GM12878 (cell line): ENCODE results near the gene GPC6. TPM values are rescaled to one million over a fixed set of nuclear protein-coding genes. Genes with fewer than 3 reads are reported as not detected.

Source experiments
- ATAC-seq: fragments of 200-7000 bp; cut with Tn5 transposase; 3 replicates; pipeline ENCODE4 v1.9.1; 2020; ENCODE audit warnings: mild to moderate bottlenecking, moderate library complexity
- BruUV-seq: library from RNA; stranded (reverse); fragments of 400-500 nt; replicated peaks from 2 replicates; lab custom pipeline; 2021; lab: Mats Ljungman, UMichigan
- CTCF ChIA-PET: fragments of 300-600 bp; sonication (Branson Sonifier 250); formaldehyde crosslinking; extraction: SDS; loops from one replicate; lab custom pipeline; 2021; ENCODE audit warnings: inconsistent platforms; lab: Yijun Ruan, JAX
- POLR2A ChIA-PET: fragments of 350-600 bp; formaldehyde crosslinking; extraction: SDS; loops from one replicate; lab custom pipeline; 2021; ENCODE audit warnings: inconsistent platforms; lab: Charles Lee
- RAD21 ChIA-PET: fragments of 300-600 bp; sonication (Branson Sonifier 250); formaldehyde crosslinking; loops from one replicate; lab custom pipeline; 2023; ENCODE audit warnings: antibody characterized with exemption; ENCODE audit not compliant: unreplicated experiment; lab: Charles Lee
- SMC1A ChIA-PET: fragments of 300-600 bp; sonication (Branson Sonifier 250); formaldehyde crosslinking; loops from one replicate; lab custom pipeline; 2023; ENCODE audit not compliant: unreplicated experiment, uncharacterized antibody; lab: Charles Lee
- DNase-seq: peaks from one replicate; pipeline ENCODE4 v3.0.0-alpha.2; 2011; ENCODE audit warnings: low read depth, low spot score
- FAIRE-seq: peaks from 3 replicates; lab custom pipeline; 2011; peaks lifted over from hg19 to GRCh38; lab: Jason Lieb, UNC
- H2AFZ ChIP-seq: 2 replicates; pipeline ENCODE4 v1.6.0; 2011; ENCODE audit warnings: low read depth, low read length, control low read depth; ENCODE audit not compliant: control insufficient read depth
- H3K27ac ChIP-seq: 2 replicates; pipeline ENCODE4 v1.5.1; 2011; ENCODE audit warnings: control low read depth; ENCODE audit not compliant: control insufficient read depth, insufficient read depth
- H3K27me3 ChIP-seq, 2 experiments: replicated peaks in 1 of 2; 2 replicates each; pipeline versions ENCODE4 v1.6.0 to v1.6.1; 2011; ENCODE audit warnings: low read length in 1 of 2; ENCODE audit not compliant: control insufficient read depth in 2 of 2, insufficient read depth in 2 of 2
- H3K36me3 ChIP-seq, 2 experiments: 2 replicates each; pipeline ENCODE4 v1.5.1; 2011; ENCODE audit warnings: low read length in 1 of 2; ENCODE audit not compliant: control insufficient read depth in 2 of 2, insufficient read depth in 2 of 2
- H3K4me1 ChIP-seq: 2 replicates; pipeline ENCODE4 v1.6.1; 2011; ENCODE audit warnings: mild to moderate bottlenecking, low read length, moderate library complexity, mixed read lengths; ENCODE audit not compliant: control insufficient read depth, insufficient read depth
- H3K4me2 ChIP-seq: 2 replicates; pipeline ENCODE4 v1.6.0; 2011; ENCODE audit warnings: control low read depth; ENCODE audit not compliant: control insufficient read depth, insufficient read depth
- H3K4me3 ChIP-seq: fragments of 200-600 bp; sonication (generic); 2 replicates; pipeline ENCODE4 v1.5.1; 2016
- H3K79me2 ChIP-seq: 2 replicates; pipeline ENCODE4 v1.6.0; 2011; ENCODE audit warnings: low read length; ENCODE audit not compliant: control insufficient read depth, insufficient read depth
- H3K9ac ChIP-seq: 2 replicates; pipeline ENCODE4 v1.8.0; 2011; ENCODE audit warnings: low read length, control low read depth, mixed read lengths; ENCODE audit not compliant: control insufficient read depth, insufficient read depth
- H3K9me3 ChIP-seq: replicated peaks from 3 replicates; pipeline ENCODE4 v1.5.1; 2011; ENCODE audit warnings: mild to moderate bottlenecking, low read length; ENCODE audit not compliant: control insufficient read depth, insufficient read depth
- H4K20me1 ChIP-seq: 2 replicates; pipeline ENCODE4 v1.6.0; 2011; ENCODE audit not compliant: control insufficient read depth, insufficient read depth
- ATF7 ChIP-seq: fragments of 450-650 bp; IDR thresholded peaks from 2 replicates; pipeline ENCODE4 v1.6.1; 2016; ENCODE audit warnings: low read depth, mild to moderate bottlenecking
- BMI1 ChIP-seq: fragments of 450-650 bp; IDR thresholded peaks from 2 replicates; pipeline ENCODE4 v1.6.1; 2016; ENCODE audit warnings: mild to moderate bottlenecking, moderate library complexity, borderline replicate concordance
- CBFB ChIP-seq: IDR thresholded peaks from 2 replicates; pipeline ENCODE4 v1.6.1; 2016; ENCODE audit warnings: antibody characterized with exemption, low read depth
- HDAC2 ChIP-seq: fragments of 200-600 bp; sonication (generic); IDR thresholded peaks from 2 replicates; pipeline ENCODE4 v1.6.1; 2017
- HDAC6 ChIP-seq: fragments of 200-600 bp; sonication (generic); IDR thresholded peaks from one replicate; pipeline ENCODE4 v1.8.0; 2017; ENCODE audit warnings: antibody characterized with exemption; ENCODE audit not compliant: unreplicated experiment
- IKZF2 ChIP-seq, 2 experiments: fragments of 450-650 bp; IDR thresholded peaks; 2 replicates each; pipeline ENCODE4 v1.6.1; 2017; ENCODE audit warnings: mild to moderate bottlenecking in 2 of 2, moderate library complexity in 2 of 2
- RFX5 ChIP-seq: IDR thresholded peaks from 2 replicates; pipeline ENCODE4 v1.6.1; 2011; ENCODE audit warnings: low read depth, low read length, improper control_type of control experiment
- TARDBP ChIP-seq: IDR thresholded peaks from 2 replicates; pipeline ENCODE4 v1.6.1; 2016; ENCODE audit warnings: borderline replicate concordance
- WGBS: methylation state at CpG from one replicate; pipeline ENCODE4 v1.1.6; 2016; ENCODE audit warnings: low lambda C conversion rate; ENCODE audit not compliant: insufficient replicate concordance, insufficient coverage; ENCODE audit errors: missing lambda C conversion rate; 5-methylcytosine and 5-hydroxymethylcytosine counted together
- in situ Hi-C: fragments of 300-500 bp; cut with MboI; formaldehyde crosslinking; loops from 9 replicates; pipeline ENCODE4 v1.14.3; 2018; ENCODE audit warnings: mixed read lengths
- intact Hi-C: fragments of 100-400 bp; cut with micrococcal nuclease; formaldehyde crosslinking; loops from one replicate; pipeline ENCODE4 v1.14.2; 2022; ENCODE audit not compliant: unreplicated experiment
- polyA plus RNA-seq, 11 experiments: library from polyadenylated mRNA; depleted of rRNA in 4 of 11; unstranded in 6 of 11; stranded (reverse) in 5 of 11; fragments of >200 nt; fragmentation: Nextera tagmentation in 4 of 11; fragmentation: Illumina TruSeq in 1 of 11; extraction: Ambion mirVana in 4 of 11; extraction: Trizol in 1 of 11; gene quantifications; 1 replicate in 1 of 11; 2 replicates in 10 of 11; pipeline versions ENCODE4 v1.2.1 to v1.2.3, GENCODE V29; 2011 to 2016; ENCODE audit warnings: inconsistent platforms in 2 of 11, missing spikeins in 2 of 11, low read depth in 1 of 11
- total RNA-seq, 4 experiments: library from RNA; depleted of rRNA in 3 of 4; stranded (reverse); fragments of >200 nt in 3 of 4; fragmentation: Illumina TruSeq in 1 of 4; extraction: Trizol in 1 of 4; gene quantifications; 2 replicates each; pipeline versions ENCODE4 v1.2.1 to v1.2.3, GENCODE V29; 2013 to 2021
- TF ChIP-seq, protein P1 (sequence below): IDR thresholded peaks from 2 replicates; pipeline ENCODE4 v1.6.1; 2012; ENCODE audit warnings: mild to moderate bottlenecking, low read depth, low read length

GPC6 gene
- total and polyA plus RNA-seq, 10 of the 15 experiments (the other 5 are each of a cell fraction or from before 2014, with no cell fraction given): 0.03 to 0.04 (median 0.03) TPM; not detected in 7

GRCh38 chr13:94232161-94232950, 1005.7 kb downstream of the GPC6 start:
- Histone ChIP-seq H4K20me1 (no peaks in the 10 kb centered on the region), H3K9me3 (no peaks in the 10 kb centered on the region), H2AFZ (no peak overlapping the region), H3K9ac (no peak overlapping the region), H3K27ac (no peak overlapping the region), H3K27me3 (no peaks in the 10 kb centered on the region), H3K79me2 (no peaks in the 10 kb centered on the region), H3K4me1 (no peaks in the 10 kb centered on the region), H3K4me2 (no peak overlapping the region), H3K36me3 (no peaks in the 10 kb centered on the region), H3K4me3 (no peak overlapping the region)
- FAIRE-seq (no peak), ATAC-seq (no peak), DNase-seq (no peak)
- in situ Hi-C loops (no loop called here), intact Hi-C loops (no loop called here)
- ChIA-PET RAD21 (no interaction called here), SMC1A (no interaction called here), POLR2A (no interaction called here), CTCF (interaction anchor here (0.5 to 1.0 kb wide), 2 partner anchors 12 to 72 kb away, joined by 3 to 4 read pairs; no protein-coding TSS in a partner anchor)
- BruUV-seq: no TSS peak
- 43% methylated on average over 9 of the region's 9 CpGs for WGBS
- no peak for TF ChIP-seq IKZF2 (IDR thresholded peaks at IDR 0.05)
- no peak for TF ChIP-seq CBFB
- TF ChIP-seq, all 136 proteins: peak for 0

GRCh38 chr13:94232956-94233355, 1006.3 kb downstream of the GPC6 start:
- H3K4me1 ChIP-seq: no peaks in the 10 kb centered on the region
- no peak for ATAC-seq
- H3K9ac ChIP-seq: no peak overlapping the region
- 100% methylated on average over 1 of the region's 2 CpGs for WGBS
- no peaks in the 10 kb centered on the region for H4K20me1 ChIP-seq
- TF ChIP-seq TARDBP (no peak), RFX5 (no peak), HDAC2 (no peak), HDAC6 (no peak), ATF7 (no peak), BMI1 (no peak)
- TF ChIP-seq, protein P1, sequence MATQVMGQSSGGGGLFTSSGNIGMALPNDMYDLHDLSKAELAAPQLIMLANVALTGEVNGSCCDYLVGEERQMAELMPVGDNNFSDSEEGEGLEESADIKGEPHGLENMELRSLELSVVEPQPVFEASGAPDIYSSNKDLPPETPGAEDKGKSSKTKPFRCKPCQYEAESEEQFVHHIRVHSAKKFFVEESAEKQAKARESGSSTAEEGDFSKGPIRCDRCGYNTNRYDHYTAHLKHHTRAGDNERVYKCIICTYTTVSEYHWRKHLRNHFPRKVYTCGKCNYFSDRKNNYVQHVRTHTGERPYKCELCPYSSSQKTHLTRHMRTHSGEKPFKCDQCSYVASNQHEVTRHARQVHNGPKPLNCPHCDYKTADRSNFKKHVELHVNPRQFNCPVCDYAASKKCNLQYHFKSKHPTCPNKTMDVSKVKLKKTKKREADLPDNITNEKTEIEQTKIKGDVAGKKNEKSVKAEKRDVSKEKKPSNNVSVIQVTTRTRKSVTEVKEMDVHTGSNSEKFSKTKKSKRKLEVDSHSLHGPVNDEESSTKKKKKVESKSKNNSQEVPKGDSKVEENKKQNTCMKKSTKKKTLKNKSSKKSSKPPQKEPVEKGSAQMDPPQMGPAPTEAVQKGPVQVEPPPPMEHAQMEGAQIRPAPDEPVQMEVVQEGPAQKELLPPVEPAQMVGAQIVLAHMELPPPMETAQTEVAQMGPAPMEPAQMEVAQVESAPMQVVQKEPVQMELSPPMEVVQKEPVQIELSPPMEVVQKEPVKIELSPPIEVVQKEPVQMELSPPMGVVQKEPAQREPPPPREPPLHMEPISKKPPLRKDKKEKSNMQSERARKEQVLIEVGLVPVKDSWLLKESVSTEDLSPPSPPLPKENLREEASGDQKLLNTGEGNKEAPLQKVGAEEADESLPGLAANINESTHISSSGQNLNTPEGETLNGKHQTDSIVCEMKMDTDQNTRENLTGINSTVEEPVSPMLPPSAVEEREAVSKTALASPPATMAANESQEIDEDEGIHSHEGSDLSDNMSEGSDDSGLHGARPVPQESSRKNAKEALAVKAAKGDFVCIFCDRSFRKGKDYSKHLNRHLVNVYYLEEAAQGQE: no peak
- H3K36me3 ChIP-seq: no peaks in the 10 kb centered on the region
- no peak overlapping the region for H3K4me2 ChIP-seq
- SMC1A ChIA-PET: no interaction called here
- intact Hi-C loops (no loop called here), in situ Hi-C loops (no loop called here)
- no peak for DNase-seq
- no TSS peak for BruUV-seq
- H3K79me2 ChIP-seq: no peaks in the 10 kb centered on the region
- RAD21 ChIA-PET: no interaction called here
- POLR2A ChIA-PET: no interaction called here
- H2AFZ ChIP-seq: no peak overlapping the region
- CTCF ChIA-PET: interaction anchor here (1.0 kb wide), 1 partner anchor 12 kb away, joined by 4 read pairs; no protein-coding TSS in a partner anchor
- FAIRE-seq: no peak
- no peak overlapping the region for H3K27ac ChIP-seq
- H3K4me3 ChIP-seq: no peak overlapping the region
- H3K27me3 ChIP-seq: no peaks in the 10 kb centered on the region
- H3K9me3 ChIP-seq: no peaks in the 10 kb centered on the region
